Measurements from ENCODE around the gene SH3RF2.

DNA sequence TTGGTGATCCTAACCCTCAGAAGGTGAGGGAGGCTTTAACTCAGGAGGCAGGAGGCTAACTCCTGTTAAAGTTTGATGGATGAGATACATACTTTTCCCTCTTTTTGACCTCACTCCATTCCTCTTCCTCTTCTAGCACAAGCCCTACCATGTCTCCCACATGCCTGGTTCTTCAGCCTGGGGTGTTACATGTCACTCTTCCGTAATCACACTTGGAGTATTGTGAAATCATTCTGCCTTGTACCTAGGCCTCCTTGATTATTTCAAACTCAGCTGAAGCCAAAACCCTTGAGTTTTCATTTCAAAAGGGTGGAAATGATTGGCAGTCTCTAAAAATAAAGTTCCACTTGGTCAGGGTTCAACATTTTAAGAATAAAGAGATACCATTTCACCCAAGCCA is 167.2 kb downstream of the SH3RF2 start:
- TF ChIP-seq EHMT2 (IDR thresholded peaks at IDR 0.05) (no peak), POLR2AphosphoS5 (IDR thresholded peaks at IDR 0.05; ENCODE audit: control insufficient read depth, insufficient read depth, low read depth, low read length) (no peak), USF2 (CRISPR knock-in tag; IDR thresholded peaks at IDR 0.05) (no peak), JUNB (CRISPR knock-in tag; conservative IDR thresholded peaks at IDR 0.05) (no peak), ZNF146 (CRISPR knock-in tag; IDR thresholded peaks at IDR 0.05; ENCODE audit: unreplicated experiment) (no peak)

All from K562 (cell line).